NCI-H187 treated with DMSO at 0.1 percent for 48 hours (cell line): ENCODE results near the gene KBTBD3.
A peak's percentile ranks its signal among the peaks of the same experiment; 100 is the strongest.

Source experiments
- DNase-seq: peaks from one replicate; lab custom pipeline; 2025; lab: John Stamatoyannopoulos, UW

KBTBD3 gene, protein sequence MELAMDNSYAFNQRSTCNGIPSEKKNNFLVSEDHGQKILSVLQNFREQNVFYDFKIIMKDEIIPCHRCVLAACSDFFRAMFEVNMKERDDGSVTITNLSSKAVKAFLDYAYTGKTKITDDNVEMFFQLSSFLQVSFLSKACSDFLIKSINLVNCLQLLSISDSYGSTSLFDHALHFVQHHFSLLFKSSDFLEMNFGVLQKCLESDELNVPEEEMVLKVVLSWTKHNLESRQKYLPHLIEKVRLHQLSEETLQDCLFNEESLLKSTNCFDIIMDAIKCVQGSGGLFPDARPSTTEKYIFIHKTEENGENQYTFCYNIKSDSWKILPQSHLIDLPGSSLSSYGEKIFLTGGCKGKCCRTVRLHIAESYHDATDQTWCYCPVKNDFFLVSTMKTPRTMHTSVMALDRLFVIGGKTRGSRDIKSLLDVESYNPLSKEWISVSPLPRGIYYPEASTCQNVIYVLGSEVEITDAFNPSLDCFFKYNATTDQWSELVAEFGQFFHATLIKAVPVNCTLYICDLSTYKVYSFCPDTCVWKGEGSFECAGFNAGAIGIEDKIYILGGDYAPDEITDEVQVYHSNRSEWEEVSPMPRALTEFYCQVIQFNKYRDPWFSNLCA

DNA sequence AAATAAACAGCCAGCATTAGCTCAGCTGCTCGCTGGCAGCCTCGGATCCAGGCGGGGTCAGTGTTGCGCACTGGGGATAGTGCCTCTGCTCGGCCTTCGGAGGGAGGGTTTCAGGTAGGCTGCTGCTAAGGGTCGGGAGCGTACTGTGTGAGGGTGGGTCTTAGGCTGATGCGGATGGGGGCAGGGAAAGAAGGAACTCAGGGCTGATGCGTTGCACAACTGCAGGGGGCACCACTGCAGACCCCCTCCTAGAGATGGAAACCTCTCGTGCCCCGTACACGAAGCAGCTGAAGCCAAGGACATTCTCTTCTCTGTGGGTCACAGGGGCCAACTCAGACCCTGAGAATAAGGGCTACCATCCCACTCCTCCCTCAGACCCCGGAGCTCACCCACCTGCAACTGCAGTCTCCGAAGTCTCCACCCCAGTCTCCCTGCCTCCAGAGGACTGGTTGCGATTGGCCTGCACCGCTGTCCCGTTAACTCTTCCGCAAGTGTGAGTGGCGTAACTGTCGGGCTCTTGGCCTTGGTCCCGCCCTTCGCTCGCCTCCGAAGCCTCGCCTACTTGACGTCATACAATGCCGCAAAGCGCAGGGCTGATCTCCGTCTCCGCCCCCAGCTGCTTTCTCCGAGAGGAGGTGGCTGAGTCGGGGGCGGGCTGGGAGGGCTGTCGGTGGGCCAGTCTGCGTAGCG, at the start of gene KBTBD3:
TSS of gene KBTBD3 (minus strand) at position 429 of the 690 bp plus-strand sequence. CDS start 18,250 bp downstream, outside the sequence.
- peak; percentile 91 for DNase-seq

DNA sequence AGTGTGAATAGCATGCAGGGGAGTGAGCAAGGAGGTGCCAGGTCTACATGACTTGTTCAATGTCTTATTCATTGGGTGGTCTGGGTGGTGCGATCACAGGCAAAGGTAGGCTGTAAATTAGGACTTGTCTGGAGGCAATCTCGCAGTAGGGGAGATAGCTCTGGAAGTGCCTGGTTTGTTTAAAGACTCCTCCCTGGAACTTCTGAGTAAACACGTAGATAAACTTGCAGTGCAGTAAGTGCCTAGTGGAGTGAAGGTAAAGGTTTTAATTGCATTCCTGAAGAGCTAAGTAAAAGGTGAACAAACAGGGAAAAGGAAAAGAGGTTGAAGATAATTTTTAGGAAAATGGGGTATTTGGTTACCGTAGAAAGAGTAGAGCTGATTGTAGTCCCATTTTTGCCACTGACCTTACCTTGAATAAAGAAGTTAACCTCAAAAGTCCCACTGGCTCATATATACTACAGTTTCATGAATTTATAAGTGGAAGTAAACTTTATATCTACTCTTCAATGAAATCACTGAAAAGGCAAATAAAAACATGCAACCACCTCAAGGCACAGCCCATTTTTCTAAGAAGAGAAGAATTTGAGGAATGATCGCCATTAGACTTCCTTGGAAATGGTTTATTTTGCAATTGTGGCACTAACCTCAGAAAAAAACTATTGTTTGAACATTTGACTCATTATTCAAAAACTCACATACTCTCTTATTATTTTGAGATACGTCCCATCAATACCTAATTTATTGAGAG, 44.6 kb upstream of the KBTBD3 start:
- no peak for DNase-seq

DNA sequence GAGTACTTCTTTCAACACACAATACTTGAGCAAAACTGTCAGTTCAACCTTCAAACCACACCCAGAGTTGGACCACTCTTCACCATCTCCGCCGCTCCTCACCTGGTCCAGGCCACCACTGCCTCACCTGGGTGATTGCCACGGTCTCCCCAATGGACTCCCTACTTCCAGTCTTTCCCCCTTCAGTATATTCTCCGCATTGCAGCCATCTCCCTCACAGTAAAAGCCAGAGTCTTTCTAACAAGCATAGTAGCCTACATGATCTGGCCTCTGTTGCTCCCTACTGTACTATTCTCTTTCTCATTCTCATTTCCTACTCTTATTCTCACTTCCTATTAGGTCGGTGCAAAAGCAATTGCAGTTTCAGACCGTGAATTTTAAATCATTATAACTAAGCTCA, 28.8 kb upstream of the KBTBD3 start:
- DNase-seq, result no peak

DNA sequence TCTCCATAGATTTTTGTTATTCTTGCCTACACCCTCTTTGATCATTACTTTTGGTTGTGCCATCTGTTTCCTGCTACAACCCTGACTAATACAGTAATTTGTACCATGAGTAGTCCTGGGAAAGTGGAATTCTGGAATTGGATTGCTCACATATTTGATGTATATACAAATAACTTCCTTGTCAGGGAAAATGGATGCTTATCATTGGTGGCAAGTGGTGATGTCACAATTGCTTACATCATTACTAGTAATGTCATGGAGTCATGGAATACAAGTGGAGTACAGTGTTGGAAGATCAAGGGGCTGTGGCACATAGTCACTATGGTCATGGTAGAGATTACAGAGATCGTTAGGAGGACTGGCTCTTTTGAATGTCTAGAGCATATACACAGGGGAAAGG, 24.7 kb upstream of the KBTBD3 start:
- no peak for DNase-seq

DNA sequence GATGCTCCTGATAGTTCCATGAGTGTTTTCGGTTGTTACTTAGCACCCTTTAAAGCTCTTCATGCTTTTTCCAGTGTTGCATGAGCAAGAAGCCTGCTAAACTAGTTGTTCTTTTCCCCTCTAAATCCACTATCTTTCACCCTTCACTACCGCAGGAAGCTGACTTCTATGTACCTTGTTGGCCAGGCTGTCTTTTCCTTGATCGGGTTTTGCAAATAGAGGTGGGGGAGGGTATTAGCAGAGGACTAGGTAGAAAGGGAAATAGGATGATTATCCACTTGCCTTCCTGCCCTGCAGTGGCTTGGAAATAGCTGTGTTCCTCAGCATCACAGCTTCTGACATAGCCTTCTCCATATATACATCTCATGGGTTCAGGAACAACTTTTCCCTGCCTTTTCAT, 24.2 kb upstream of the KBTBD3 start:
- DNase-seq, result no peak

DNA sequence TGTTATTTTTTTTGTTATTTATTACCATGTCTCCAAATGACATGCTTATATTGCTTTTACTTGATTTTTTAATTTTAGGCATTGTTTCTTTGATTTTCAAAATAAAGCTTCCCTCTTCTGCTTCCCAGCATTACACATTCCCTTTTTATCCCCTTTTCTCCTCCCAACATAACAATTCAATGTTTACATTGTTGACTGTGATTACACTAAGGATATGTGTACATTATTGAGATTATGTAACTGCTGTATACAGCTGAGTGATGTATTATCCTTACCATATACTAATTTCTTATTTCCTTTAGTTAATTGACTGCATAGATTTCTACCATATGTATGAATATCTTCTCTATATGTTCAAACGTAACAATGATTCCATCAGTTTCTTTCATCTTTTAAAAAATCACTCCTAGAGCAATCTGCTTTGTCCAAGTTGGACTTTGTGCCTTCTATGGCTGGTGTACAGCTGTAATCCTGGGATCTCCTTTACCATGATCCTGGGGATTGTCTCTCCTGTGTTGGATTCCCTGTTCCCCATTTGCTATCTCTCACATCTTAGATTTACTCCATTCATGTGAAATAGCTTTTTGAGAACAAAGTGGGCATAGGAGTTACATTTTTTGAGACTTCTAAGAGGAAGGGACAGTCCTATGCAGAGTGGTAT, 21.9 kb upstream of the KBTBD3 start:
- DNase-seq, result no peak

DNA sequence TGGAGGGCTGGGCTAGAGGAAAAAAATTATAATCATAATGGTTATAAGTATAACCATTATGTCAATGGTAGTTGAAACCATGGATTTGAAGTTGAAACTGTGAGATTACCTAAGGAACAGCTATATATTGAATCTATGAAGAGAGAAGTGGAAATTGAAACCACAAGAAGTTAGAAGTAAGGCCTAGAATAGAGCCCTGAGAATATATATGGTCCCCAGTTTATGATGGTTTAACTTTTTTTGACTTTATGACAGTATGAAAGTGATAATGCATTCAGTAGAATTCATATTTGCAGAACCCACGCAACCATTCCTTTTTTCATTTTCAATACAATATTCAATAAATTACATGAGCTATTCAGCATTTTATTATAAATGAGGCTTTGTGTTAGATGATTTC, 15.3 kb upstream of the KBTBD3 start:
- DNase-seq, result no peak

DNA sequence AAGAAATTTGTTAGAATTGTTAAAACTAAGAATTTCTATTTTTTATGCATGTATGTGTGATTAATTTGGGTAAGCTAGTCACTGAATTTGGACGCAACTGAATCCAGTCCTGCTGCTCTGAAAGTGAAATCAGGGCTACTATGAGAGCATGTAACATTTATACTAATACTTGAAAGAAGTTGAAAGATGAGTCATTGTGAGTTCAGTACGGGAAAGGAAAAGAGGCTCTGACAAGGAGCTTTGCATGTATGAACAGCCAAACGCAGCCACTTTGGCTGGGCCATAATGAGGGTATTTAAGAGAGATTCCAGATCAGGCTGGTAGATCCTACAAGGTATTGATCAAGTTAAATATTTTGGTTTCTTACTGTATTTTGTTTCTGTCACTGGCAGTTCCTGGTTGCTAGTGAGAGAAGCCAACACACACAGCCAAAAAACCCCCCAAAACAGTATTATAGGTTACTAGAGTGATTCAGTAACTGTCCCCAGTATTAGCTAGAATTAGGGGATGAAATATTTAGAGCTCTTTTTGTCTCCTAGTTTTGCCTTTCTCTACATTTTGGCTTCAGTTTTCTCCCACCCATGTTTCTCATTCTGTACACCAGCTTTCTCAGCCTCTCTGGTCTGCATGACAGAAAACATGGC, 14.5 kb upstream of the KBTBD3 start:
- no peak for DNase-seq

DNA sequence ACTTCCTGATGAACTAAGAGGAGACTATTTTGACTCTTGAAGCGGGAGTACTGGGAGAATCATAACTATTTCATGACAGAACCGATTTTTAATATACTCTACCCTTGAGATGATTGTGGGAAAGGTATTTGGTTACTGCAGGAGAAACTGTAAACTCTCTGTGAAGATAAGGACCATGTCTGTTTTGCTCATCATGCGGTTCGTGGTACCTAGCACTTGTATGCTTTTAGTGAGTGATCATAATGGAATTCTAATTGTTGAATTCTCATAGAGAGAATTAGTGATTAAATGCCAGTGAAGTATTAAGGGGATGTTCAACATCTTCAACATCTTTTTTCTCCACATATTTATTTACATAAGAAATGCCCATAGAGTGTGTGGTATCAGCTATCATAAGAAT, 11.7 kb upstream of the KBTBD3 start:
- no peak for DNase-seq

DNA sequence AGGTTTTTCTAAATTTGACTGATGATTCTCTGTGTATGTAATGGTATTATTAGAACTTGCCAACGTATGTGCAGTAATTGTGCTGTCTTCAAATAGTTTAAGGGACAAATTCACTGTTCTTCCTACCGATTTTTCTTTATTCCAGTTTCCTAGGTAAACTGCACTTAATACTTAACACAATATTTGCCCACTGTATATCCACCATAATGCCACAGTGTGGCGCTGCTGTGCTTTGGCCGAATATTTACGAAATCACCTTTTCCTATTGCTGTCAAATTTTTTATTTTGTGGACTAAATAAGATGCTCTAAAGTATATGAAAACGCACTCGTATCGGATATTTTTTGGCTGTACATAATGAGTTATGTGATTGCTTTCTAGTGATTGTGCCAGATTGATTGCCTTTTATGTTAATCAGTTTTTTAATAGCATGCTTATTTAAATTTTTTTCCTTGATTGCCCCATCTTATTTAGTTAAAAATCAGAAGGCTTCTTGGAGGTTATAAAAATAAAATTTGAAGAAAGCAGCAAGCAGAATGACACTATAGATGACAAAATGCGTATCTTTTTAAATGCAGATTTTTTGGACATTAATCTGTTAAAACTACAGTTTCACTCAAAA, 10.8 kb upstream of the KBTBD3 start:
- DNase-seq, result no peak

DNA sequence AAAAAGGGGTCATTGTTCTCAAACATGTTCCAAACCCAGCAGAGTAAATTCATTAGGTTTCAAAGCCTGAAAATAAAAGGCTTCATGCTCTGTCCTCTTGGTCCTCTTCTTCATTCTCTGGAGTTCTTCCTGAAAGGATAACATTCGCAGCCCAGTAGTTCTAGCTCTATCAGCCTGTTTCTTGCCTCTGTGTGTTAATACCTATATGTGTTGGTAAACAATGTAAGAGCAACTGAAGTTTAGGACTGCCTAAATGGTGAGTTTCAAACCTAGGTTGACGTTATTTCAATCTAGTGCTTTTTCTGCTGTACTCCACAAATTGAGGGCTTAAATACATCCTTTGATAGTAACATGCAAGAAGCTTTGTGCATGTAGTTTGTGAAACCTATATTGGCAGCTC, 9.7 kb upstream of the KBTBD3 start:
- no peak for DNase-seq

DNA sequence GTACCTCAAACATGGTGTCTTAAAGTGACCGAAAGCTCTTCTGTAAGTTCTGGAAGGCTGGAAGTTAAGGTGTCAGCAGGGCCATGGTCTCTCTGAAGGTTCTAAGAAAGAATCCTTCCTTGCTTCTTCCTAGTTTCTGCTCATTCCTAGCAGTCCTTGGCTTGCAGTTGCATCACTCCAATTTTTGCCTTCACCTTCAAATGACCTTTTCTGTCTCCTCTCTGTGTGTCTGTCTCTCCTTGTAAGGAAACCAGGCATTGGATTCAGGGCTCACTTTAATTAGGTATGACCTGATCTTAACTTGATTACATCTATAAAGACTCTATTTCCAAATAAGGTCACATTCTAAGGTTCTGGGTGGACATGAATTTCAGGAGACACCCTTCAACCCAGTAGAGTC, 9.0 kb upstream of the KBTBD3 start:
- DNase-seq, result no peak

DNA sequence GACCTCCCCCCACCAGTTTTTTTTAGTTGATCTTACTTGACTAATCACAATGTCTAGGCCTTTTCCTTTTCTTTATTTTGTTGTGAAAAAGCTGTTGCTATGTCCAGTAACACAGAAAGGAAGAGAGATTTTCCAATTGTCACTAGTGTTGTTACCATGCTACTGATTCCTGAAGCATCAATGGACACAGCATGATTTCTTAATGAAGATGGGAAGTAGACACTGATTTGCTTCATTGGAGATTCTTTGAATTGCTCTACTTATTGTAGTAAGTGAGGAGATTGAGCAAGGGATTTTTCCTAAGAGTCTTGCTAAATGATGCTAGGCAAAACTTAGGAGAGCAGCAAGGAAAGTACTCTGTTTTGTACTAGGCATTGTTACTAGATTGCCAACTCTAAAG, 4.9 kb upstream of the KBTBD3 start:
- no peak for DNase-seq

DNA sequence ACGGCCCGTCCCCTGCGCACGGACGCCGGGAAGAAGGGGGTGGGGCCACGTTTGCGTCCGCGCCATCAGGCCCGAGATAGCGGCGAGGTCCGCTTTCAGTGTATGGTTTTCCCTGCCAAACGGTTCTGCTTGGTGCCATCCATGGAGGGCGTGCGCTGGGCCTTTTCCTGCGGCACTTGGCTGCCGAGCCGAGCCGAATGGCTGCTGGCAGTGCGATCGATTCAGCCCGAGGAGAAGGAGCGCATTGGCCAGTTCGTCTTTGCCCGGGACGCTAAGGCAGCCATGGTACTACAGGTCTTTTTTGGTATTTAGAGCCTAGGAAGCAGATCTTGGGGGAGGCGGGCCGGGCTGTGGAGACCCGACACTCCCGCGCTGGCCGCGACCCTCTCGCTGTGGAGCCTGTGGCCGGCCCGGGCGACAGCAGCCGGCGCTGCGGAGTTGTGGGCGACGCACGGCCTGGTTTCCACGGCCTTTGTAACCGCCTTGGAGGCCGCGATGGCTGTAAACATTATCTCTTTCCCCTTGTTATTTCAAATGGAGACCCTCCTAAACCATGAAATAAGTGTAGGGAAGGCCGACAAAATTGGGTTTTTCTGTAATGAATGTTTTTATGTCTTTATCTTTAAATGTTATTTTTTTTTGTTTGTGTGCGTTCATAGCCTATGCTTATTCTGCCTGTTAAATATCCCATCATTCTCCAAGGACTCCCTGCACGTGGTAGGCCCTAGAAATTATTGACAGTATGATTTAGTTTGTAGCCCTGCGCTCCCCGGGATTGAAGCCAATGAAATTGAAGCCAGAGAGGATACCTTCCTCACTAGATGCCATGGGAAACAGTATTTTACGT, 685 bp upstream of the KBTBD3 start, which contains the start of gene AASDHPPT:
TSS of gene AASDHPPT (plus strand) at position 54 of the 847 bp plus-strand sequence. CDS start at position 103, 49 bp downstream.
- peak; percentile 18 for DNase-seq

DNA sequence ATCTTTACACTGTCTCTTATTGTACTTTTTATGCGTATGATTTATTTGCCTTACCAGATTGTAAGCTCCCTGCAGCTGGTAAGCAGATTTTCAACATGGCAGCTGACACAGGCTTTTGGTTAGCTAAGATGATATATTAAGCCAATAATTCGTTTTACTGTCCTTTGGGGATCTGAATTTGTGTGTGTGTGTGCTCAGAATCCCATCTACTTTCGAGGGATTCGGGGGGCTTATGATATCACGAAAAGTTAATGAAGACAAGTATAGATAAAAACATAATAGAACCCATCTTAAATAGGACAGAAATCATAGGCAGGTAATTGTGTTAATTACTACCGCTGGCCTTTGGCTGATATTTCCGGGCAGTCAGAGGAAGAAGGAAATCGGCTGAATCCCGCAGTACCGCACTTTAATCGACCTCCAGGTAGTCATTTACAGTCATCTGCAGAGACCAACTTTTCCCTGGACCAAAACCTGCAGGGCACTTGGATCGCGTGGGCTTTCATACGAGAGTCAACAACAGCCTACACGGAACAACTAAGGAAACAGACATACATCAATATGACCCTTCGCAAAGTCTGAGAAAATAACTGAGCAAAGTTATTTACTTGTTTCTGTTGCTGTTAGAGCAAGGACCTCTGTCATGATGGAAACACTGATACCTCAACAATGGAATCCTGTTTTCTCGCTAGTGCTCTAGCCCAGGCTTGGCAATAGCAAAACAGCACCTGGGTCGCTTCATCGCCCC, 802 bp downstream of the KBTBD3 start:
- DNase-seq, result no peak

DNA sequence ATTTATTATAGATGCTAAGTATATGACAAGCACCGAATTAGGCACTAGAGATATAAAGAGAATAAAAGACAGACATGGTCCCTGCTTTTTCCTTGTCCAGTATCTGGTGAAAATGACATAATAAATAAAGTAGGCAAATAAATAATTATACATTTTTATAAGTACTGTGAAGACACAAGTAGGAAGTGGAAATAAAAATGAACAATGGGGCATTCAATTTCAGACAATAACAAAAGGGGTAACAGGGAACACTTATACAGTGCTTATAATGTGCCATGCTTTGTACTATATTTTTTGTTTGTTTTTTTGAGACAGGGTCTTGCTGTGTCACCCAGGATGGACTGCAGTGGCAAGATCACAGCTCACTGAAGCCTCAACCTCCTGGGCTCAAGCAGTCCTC, 4.3 kb downstream of the KBTBD3 start:
- no peak for DNase-seq

DNA sequence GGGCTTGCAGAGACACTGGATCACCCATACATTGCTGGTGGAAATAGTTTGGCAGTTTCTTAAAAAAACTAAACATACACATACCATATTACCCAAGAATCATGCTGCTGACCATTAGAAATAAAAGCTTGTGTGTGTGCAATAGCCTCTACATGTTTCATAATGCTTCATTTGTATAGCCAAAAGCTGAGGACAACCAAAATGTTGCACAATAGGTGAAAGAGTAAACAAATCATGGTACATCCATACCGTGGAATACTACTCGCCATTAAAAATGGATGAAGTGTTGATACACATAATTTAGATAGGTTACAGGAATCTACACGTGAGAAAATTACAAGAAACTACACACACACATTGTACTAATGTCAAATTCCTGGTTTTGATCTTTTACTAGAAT, 6.5 kb downstream of the KBTBD3 start:
- no peak for DNase-seq

DNA sequence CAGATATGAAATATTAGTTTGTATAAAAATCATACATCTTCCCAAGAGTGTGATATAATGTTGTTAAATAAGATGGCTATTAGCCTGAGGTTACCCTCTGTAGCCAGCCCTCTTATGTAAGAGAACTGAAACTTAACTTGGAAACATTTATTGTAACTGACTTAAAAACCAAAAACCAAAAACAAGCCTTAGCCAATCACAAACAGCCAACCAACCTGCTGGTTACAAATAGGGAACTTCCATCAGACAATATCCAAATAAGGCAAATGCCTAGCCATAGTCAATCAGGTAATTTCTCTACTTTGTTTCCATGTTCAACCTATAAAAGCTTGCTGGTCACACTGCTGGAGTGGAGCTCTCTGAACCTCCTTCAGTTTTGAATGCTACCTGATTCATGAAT, 14.1 kb downstream of the KBTBD3 start:
- no peak for DNase-seq
